Activated B cell treated with CpG ODN at 0.5 μM for 24 hours (primary cell): Measurements from ENCODE around the gene SPDYC. TPM values are rescaled to one million over a fixed set of nuclear protein-coding genes. Genes with fewer than 3 reads are reported as not detected.

Experiments used
- ATAC-seq: fragments of 200-7000 bp; cut with Tn5 transposase; one replicate; pipeline ENCODE4 v1.10.0; 2021; ENCODE audit warnings: low read depth, mild to moderate bottlenecking, moderate library complexity
- CTCF ChIA-PET: fragments of 350-600 bp; sonication (Branson Sonifier 250); formaldehyde crosslinking; loops from one replicate; lab custom pipeline; 2021; ENCODE audit warnings: antibody characterized with exemption; lab: Charles Lee
- POLR2A ChIA-PET: fragments of 350-600 bp; sonication (Branson Sonifier 250); formaldehyde crosslinking; loops from one replicate; lab custom pipeline; 2021; ENCODE audit warnings: antibody characterized with exemption; lab: Charles Lee
- DNase-seq: peaks from one replicate; pipeline ENCODE4 v3.0.0; 2022
- H3K27ac Mint-ChIP-seq: one replicate; pipeline ENCODE4 v1.8.0; 2020; ENCODE audit warnings: mixed read lengths
- H3K27me3 Mint-ChIP-seq: one replicate; pipeline ENCODE4 v1.8.0; 2021; ENCODE audit warnings: mixed read lengths
- H3K36me3 Mint-ChIP-seq: one replicate; pipeline ENCODE4 v1.8.0; 2021; ENCODE audit warnings: low read depth, mixed read lengths
- H3K4me1 Mint-ChIP-seq: one replicate; pipeline ENCODE4 v1.8.0; 2021; ENCODE audit warnings: mixed read lengths
- H3K4me3 Mint-ChIP-seq: one replicate; pipeline ENCODE4 v1.8.0; 2020; ENCODE audit warnings: mild to moderate bottlenecking, mixed read lengths
- H3K9me3 Mint-ChIP-seq: one replicate; pipeline ENCODE4 v1.8.0; 2020; ENCODE audit warnings: mixed read lengths
- CTCF ChIP-seq: fragments of 200-600 bp; IDR thresholded peaks from one replicate; pipeline ENCODE4 v1.8.0; 2022; ENCODE audit warnings: antibody characterized with exemption, mild to moderate bottlenecking
- intact Hi-C: fragments of 100-400 bp; cut with micrococcal nuclease; formaldehyde crosslinking; loops from one replicate; pipeline ENCODE4 v1.15.1; 2024
- total RNA-seq: library from RNA; stranded (reverse); gene quantifications from 2 replicates; pipeline ENCODE4 v1.2.3, GENCODE V29; 2022

SPDYC gene
- total RNA-seq, 1 donor from 2014 or later = not detected

- H3K4me3 Mint-ChIP-seq = peak within 1 kb of the TSS; percentile 94
- ChIA-PET POLR2A (interaction anchor here (0.7 to 9.3 kb wide), 19 partner anchors 9 to 841 kb away, joined by 3 to 163 read pairs (median 5); partner anchors contain the start of genes FAU, MRPL49, POLA2 and SYVN1), CTCF (interaction anchor here (0.8 to 4.2 kb wide), 9 partner anchors 44 to 338 kb away, joined by 3 to 54 read pairs (median 5); partner anchors contain the start of genes FAU, MRPL49, SYVN1 and TM7SF2)
- peaks cover 21% of the 10 kb centered on the region for H3K4me1 Mint-ChIP-seq
- no peaks in the 10 kb centered on the region for H3K9me3 Mint-ChIP-seq
- DNase-seq (no peak), ATAC-seq (peak; percentile 71)
- no peaks in the 10 kb centered on the region for H3K27me3 Mint-ChIP-seq
- intact Hi-C loops = loop anchor here (1.0 to 10.0 kb wide), 7 partner anchors 49 to 337 kb away; partner anchors contain the start of genes CDC42BPG, POLA2, SNX15 and ZNHIT2
- TF ChIP-seq CTCF = no peak
- peak within 1 kb of the TSS; percentile 94 for H3K27ac Mint-ChIP-seq
- peaks cover 42% of the 10 kb centered on the region for H3K36me3 Mint-ChIP-seq
Observed at GRCh38 chr11:65181569-65182257, 11.7 kb downstream of the SPDYC start, which contains the start of gene CAPN1. CAPN1 (plus strand) TSS chr11:65181928; CDS start chr11:65182702, 774 bp downstream.

DNA sequence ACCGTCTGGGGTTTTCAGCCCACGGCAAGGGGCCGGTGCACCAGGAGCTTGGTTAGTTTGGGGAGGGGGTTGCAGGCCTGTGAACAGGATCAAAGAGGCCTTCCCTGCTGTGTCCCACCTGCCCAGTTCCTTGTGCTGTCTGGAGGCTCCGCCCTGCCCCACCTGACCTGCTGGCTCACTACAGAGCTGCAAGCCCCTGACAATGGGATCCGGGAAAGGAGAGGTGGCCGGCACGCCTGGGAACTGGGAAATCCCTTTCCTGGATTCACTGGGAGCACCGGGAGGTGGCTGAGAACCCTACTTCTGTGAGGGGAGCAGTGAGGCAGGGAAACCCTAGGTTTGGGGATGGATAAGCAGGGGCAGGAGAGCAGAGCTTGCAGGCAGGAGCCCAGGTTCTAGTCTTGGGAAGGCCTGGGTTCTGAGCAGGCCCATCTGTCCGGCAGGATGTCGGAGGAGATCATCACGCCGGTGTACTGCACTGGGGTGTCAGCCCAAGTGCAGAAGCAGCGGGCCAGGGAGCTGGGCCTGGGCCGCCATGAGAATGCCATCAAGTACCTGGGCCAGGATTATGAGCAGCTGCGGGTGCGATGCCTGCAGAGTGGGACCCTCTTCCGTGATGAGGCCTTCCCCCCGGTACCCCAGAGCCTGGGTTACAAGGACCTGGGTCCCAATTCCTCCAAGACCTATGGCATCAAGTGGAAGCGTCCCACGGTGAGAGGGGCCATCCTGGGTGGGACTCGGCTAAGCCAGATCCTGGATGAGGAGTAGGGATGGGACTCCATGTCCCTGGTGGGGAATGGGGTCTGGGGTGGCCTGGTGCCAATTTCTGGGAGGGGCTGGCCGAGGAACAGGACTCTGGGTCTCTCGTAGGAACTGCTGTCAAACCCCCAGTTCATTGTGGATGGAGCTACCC is 12.5 kb downstream of the SPDYC start:
- intact Hi-C loops = loop anchor here (5.0 to 10.0 kb wide), 2 partner anchors 80 to 338 kb away; partner anchors contain the start of genes CDC42BPG and POLA2
- CTCF ChIA-PET = interaction anchor here (1.2 to 4.2 kb wide), 5 partner anchors 43 to 133 kb away, joined by 4 to 54 read pairs (median 6); partner anchors contain the start of genes SYVN1 and TM7SF2
- POLR2A ChIA-PET = interaction anchor here (0.6 to 9.3 kb wide), 14 partner anchors 10 to 1620 kb away, joined by 3 to 163 read pairs (median 8); partner anchors contain the start of genes FAU, MRPL49, POLA2 and SYVN1
- H3K9me3 Mint-ChIP-seq = no peaks in the 10 kb centered on the region
- peaks cover 21% of the 10 kb centered on the region for H3K4me1 Mint-ChIP-seq
- DNase-seq = no peak
- ATAC-seq = no peak
- H3K27me3 Mint-ChIP-seq = no peaks in the 10 kb centered on the region
- H3K27ac Mint-ChIP-seq = peak overlapping the region; percentile 94
- H3K36me3 Mint-ChIP-seq = peaks cover 50% of the 10 kb centered on the region
- TF ChIP-seq CTCF = no peak
- peak overlapping the region; percentile 94 for H3K4me3 Mint-ChIP-seq

DNA sequence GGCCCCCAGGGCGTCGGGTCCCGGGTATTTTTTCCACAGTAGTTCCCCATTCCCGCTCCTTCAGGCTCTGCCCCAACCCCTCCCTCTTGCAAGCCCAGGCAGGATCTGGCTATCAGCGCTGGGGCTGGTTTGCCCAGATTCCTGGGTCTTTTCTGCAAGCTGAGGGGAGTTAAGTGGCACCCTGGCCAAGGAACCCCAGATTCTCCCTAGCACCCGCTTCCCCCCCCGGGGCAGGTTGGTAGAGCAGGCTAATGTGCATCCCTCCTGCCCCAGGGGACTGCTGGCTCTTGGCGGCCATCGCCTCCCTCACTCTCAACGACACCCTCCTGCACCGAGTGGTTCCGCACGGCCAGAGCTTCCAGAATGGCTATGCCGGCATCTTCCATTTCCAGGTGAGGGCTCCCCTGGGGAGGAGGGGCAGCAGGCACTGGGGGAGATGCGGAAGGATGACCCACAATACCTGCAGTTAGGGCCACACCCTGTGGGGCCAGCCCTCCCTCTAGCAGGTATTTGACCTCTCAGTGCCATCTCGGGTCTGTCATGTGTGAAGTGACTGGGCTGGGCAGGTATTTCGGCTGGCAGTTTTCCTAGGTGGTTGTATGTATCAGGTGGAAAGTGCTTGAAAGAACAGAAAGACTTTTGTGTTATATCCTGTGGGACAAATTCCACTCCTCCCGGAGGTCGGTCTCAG is 13.3 kb downstream of the SPDYC start:
- Mint-ChIP-seq H3K9me3 (no peaks in the 10 kb centered on the region), H3K27me3 (no peaks in the 10 kb centered on the region), H3K4me1 (peaks cover 21% of the 10 kb centered on the region), H3K36me3 (peaks cover 51% of the 10 kb centered on the region), H3K4me3 (peak overlapping the region; percentile 28), H3K27ac (peak overlapping the region; percentile 18)
- ChIA-PET CTCF (no interaction called here), POLR2A (interaction anchor here (0.6 to 9.3 kb wide), 8 partner anchors 14 to 1619 kb away, joined by 3 to 163 read pairs (median 22); partner anchors contain the start of genes FAU, MRPL49, SYVN1 and TM7SF2)
- intact Hi-C loops = loop anchor here (5.0 to 10.0 kb wide), 2 partner anchors 79 to 339 kb away; partner anchors contain the start of genes CDC42BPG and POLA2
- TF ChIP-seq CTCF = no peak
- DNase-seq (no peak), ATAC-seq (no peak)

DNA sequence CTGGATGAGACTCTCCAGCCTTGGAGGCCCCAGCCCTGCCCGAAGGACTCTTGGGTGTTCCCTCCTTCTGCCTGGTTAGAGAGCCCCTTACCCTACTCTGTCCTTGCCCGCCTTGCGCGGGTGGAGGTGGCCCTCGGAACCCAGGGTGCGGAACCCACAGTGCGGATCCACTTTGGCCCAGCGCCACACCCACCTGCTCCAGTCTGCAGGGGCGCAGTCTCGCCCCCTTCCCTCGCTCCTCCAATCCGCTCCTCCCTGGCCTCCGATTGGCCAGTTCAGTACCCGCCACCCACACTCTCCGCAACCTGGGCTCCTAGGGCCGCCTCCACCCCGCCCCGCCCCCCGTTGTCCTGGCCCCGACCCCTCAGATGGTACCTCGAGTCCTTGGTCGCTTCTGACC is 14.1 kb downstream of the SPDYC start:
- Mint-ChIP-seq H3K4me3 (no peak overlapping the region), H3K27ac (no peak overlapping the region), H3K4me1 (peaks cover 21% of the 10 kb centered on the region), H3K27me3 (no peaks in the 10 kb centered on the region), H3K36me3 (peaks cover 57% of the 10 kb centered on the region), H3K9me3 (no peaks in the 10 kb centered on the region)
- ChIA-PET POLR2A (no interaction called here), CTCF (no interaction called here)
- no peak for ATAC-seq
- no peak for TF ChIP-seq CTCF
- DNase-seq = no peak
- intact Hi-C loops = loop anchor here (5.0 to 10.0 kb wide), 2 partner anchors 78 to 339 kb away; partner anchors contain the start of genes CDC42BPG and POLA2
